Testis (tissue), 2 donors: ENCODE measurements around the gene TF.

Source experiments
- CTCF ChIP-seq, 3 experiments: fragments of 450-650 bp in 2 of 3; fragments of 200-600 bp in 1 of 3; sonication (generic) in 1 of 3; IDR thresholded peaks; one replicate each; pipeline ENCODE4 v1.5.1; 2016 to 2019; ENCODE audit warnings: antibody characterized with exemption in 3 of 3, mild to moderate bottlenecking in 2 of 3, moderate library complexity in 1 of 3
- POLR2A ChIP-seq: fragments of 450-650 bp; IDR thresholded peaks from one replicate; pipeline ENCODE4 v1.6.1; 2017; ENCODE audit warnings: antibody characterized with exemption, mild to moderate bottlenecking, moderate library complexity

GRCh38 chr3:133701435-133702358 lies 44.5 kb upstream of the TF start:
- TF ChIP-seq CTCF (IDR thresholded peaks at IDR 0.05) (no peak), POLR2A (no peak)
